ENCODE measurements around the gene IQSEC1.

- TF ChIP-seq CTCF (IDR thresholded peaks at IDR 0.05; ENCODE audit: poor library complexity), result no peak
- no peak for TF ChIP-seq EZH2phosphoT487 (IDR thresholded peaks at IDR 0.05; ENCODE audit: low read depth, severe bottlenecking, unreplicated experiment)
Observed at GRCh38 chr3:12992629-12993516, 80.4 kb downstream of the IQSEC1 start.

Measured in hepatocyte (in vitro differentiated cells).